Anterior cingulate cortex (tissue), 58 donors: ENCODE results near the gene CBLN3.
"Not testable (repeated sequence)": the region's sequence is repeated elsewhere in the genome, so short reads cannot be mapped to it uniquely, and the experiment has no call there.

ENCODE experiments used
- DNase-seq, 58 donors: peaks; one replicate each; lab custom pipeline; 2025; lab: John Stamatoyannopoulos, UW

The CBLN3 gene

DNA sequence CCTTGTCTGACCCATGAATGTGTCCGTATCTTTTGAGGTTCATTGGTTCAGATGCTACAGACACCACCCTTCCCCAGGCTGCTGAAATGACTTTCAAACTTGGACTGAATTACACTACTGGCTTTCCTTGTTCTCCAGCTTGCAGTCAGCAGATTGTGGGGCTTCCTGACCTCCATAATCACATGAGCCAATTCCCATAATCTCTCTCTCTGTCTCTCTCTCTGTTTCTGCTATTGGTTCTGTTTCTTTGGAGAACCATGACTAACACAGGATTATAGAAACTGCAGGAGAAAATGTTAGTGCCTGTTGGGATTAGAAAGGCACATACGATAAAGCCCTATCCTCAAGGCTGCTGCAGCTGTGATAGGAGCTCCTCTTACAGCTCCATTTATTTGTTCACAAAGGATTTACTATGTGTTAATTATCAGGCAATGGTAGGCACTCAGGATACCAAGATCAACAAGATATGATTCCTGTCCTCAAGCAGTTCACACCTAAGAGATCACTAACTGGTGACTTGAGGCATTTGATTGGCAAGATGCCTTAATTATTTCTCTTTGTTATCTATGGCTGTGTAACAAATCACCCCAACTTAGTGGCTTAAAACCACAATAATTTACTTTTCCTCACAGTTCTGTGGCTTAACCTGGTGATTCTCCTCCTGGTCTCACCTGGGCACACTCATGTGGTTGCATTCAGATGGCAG, 40.8 kb downstream of the CBLN3 start:
- DNase-seq, result no peak

DNA sequence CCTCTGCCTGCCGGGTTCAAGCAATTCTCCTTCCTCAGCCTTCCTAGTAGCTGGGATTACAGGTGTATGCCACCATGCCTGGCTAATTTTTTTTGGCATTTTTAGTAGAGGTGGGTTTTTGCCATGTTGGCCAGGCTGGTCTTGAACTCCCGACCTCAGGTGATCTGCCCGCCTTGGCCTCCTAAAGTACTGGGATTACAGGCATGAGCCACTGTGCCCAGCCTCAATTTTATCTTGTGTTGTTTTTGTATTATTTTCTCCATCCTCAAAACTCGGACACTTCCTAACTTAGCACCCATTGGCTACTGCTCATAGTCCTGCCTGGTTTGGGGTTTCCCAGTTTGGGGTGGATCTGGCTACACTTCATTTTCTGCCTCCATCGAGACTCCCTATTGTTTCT, 41.9 kb downstream of the CBLN3 start:
- DNase-seq, result not testable (repeated sequence)

DNA sequence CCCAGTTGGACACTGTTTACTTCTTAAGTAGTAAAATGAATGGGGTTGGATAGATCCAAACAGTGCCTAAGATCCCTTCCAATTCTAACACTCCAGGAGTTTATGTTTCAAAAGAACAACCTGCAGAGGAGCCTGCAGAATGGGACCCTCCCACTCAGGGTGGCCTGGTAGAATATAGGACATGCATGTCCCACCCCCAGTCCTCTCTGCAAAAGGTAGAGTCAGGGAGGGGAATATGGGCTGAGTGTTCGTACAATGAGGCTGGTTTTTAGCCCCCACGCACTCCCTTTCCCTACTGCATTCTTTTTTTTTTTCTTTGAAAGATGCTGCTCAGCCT, 42.5 kb downstream of the CBLN3 start:
- no peak for DNase-seq

DNA sequence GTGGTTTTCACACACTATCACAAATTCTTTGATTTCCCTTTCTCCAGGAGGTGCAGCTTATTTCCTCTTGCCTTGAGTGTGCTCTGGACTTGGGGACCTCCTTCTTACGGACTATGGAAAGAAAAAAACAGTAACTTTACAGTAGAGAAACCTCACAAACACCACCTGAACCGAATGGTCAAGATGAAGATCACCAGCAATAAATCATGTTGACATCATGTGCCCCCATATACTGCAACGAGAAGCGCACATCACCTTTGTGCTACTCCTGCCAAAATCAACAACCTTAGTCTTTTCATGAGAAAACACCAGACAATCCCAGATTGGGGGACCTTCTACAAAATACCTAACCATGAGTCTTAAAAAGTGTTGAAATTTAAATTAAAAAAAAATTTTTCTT, 43.9 kb downstream of the CBLN3 start:
- no peak for DNase-seq

DNA sequence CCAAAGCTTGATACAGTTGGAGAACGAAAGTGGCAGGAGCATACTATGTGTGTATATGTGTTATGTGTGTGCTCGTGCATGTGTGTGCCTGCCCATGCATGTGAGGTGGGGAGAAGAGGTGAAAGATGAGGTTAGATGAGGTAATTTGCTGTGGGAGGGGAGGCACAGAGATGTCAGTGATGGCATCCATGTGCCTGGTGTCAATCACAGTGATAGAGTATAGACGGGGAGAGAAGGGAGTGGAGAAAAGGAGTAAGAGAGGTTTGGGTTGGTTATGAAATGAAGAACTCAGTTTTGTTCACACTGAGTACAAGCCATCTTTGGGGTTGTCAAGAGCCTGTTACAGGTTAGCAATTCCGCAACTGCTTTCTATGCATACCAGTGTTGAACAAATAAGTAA, 45.3 kb downstream of the CBLN3 start:
- DNase-seq, result no peak

DNA sequence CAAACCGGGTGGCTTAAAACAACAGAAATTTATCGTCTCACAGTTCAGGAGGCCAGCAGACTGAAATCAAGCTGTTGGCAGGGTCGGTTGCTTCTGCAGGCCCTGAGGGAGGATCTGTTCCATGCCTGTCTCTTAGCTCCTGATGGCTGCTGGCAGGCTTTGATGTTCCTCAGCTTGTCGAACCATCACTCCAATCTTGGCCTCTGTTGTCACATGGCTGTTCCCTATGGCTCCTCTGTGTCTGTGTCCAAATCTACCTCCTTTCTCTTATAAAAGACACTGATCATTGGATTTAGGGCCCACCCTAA, 47.5 kb downstream of the CBLN3 start:
- no peak for DNase-seq

DNA sequence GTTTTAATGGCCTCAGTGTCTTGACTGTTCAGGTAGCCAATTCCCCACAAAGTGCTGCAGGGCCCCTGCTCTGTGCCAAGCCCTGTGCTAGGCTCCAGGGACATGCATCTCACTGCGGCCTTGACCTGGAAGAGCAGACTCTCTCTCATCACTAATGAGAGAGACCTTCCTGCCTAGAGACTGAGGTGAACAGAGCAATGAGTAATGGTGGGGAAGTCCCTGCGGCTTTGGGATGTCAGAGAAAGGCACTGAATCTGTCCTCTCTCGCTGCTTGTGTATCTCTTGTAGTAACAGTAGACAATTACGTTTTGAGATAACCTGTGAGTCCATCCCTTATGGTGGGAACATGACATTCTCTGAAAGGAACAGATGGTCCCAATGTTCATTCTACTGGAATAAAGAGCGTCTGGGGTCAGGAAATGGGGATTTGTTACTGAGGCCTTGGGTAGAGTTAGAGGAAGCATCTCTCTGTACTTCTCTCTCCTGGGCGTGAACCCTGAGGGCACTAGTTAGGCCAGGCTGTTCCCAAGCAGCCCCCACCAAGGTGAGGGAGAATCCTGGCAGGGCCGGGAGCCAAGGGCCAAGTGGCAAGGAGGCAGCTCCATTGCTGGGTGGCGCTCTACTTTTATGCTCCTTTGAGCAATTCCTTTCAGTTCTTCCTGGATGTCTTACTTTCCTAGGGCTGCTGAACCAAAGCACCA, 48.0 kb downstream of the CBLN3 start:
- no peak for DNase-seq

DNA sequence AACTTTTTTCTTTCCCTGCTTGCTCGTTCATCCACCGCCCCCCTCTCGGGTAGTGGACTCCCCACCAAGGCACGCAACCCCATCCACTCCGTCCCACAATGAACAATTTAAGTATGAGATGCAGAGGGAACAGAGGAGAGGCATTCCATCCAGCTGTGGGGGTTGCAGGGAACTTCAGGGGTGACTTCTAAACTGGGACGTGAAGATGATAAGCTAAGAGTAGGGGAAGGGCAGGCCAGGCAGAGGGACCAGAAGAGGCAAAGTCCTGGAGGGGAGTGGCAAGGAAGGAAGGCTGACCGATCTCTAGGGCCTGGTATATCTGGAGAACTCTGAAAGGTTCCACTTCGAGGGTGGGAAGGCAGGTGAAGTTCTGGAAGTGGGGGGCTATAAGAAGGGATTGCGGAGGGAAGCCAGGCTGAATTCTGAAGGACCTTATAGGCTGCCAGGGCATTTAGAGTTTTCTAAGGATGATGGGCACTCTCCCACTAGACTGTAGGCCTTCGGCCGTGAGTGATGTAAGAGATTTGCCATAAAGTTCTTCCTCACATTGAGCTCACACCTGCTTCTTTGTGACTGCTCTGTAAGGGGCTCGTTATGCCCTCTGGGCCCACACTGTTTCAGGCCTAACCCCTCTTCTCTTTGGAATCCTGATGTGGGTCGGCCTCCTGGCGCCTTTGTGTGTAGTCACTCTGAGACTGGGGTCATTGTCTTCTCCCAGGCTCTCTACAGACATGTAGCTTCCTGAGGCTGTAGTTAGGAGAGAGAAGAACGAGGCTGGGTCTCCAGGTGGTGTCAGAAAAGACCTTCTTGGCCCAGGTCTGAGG, 49.3 kb downstream of the CBLN3 start:
- no peak for DNase-seq

DNA sequence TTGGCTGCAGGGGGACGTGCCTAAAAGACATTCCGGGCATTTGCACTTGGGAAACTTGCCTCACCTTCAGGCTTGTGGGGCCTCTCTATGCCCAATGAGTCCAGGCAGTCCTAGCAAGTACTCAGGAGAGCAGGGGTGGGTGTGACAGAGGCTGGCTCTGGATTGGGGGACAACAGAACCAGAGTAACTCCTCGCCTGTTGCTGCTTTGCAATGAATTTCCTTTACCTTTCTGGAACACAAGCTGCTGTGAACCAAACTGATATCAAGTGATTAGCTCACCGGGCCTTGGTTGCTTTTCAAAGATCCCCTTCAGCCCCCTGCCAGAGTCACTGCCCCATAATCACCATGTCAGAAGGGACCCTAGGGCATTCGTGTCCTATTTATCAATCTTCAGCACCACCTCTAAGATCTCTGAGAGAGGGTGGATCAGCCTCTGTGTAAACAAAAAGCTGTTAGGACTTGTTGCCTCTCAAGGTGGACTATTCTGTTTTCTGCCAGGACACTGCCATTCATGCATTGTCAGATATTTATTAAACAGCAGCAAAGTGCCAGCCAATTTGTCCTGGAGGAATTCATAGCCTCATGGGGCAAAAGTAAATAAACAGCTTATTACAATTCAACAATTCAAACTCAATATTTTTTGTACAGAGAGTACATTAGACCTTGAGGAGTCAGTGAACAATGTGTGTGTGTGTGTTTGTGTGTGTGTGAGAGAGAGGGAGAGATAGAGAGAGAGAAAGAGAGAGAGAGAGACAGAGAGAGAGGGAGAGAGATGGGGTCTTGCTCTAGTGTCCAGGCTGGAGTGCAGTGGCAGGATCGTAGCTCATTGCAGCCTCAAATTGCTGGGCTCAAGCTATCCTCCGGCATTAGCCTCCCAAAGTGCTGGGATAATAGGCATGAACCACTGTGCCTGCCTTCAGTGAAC, 50.2 kb downstream of the CBLN3 start:
- no peak for DNase-seq

DNA sequence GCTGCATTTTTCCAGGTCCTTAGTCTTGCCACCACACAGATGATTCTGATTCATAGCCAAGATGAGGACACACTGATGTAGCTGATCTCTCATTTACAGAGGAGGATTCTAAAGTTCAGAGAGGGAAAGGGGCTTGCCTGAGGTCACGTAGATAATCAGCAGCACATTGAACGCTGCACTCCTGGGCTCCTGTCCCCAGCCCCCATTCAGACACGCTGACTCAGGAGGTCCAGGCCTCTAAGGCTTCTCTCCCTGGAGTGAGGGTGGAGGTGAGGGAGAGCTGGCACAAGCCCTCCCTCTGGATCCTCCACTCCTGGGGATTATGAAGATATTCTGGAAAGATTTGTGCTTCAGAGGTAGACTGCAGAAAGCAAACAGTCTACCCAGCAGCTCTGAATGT, 51.1 kb downstream of the CBLN3 start:
- no peak for DNase-seq

DNA sequence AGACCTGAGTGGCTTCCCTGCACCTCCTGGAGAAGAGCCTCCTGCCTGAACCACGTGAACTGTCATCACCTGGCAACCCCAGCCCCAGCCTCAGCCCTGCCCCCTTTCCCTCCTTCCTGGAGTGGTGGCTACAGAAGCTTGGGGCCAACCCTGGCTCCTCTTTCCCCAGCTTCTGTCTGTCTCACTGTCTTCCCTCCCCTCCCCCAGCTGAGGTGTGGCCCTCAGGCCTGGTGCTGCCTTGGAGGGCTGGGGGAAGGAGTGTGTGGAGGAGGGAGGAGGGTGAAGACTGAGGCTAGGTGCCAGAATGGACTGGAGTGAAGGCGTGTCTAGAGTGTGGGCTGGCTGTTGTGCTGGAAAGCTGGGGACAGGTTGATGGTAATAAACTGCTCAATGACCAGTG, 51.8 kb downstream of the CBLN3 start:
- no peak for DNase-seq

DNA sequence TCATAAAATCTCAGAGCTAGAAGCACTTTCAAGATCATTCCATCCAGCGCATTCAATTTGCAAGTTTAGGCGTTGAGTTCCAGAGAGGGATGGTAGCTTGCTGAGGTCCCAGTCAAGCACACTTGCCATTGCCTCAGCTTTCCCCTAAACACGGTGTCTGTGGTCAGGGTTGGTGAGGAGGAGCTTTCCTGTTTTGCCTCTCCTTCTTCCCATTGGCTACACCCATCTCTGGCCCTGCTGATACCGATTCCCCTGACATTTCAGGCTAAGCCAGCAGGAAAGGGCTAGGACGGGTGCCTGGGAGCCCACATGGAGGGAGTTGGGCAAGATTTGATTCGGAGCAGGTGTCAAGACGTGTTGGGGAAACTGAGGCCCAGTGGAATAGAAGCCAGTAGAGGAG, 52.3 kb downstream of the CBLN3 start:
- DNase-seq, result no peak
